Measurements from ENCODE around the gene SPOCD1. TPM values are rescaled to one million over a fixed set of nuclear protein-coding genes. Genes with fewer than 3 reads are reported as not detected.

SPOCD1 gene
- polyA plus RNA-seq, 1 of the 3 experiments (the other 2 are of a cell fraction) = 10.7 TPM

DNA sequence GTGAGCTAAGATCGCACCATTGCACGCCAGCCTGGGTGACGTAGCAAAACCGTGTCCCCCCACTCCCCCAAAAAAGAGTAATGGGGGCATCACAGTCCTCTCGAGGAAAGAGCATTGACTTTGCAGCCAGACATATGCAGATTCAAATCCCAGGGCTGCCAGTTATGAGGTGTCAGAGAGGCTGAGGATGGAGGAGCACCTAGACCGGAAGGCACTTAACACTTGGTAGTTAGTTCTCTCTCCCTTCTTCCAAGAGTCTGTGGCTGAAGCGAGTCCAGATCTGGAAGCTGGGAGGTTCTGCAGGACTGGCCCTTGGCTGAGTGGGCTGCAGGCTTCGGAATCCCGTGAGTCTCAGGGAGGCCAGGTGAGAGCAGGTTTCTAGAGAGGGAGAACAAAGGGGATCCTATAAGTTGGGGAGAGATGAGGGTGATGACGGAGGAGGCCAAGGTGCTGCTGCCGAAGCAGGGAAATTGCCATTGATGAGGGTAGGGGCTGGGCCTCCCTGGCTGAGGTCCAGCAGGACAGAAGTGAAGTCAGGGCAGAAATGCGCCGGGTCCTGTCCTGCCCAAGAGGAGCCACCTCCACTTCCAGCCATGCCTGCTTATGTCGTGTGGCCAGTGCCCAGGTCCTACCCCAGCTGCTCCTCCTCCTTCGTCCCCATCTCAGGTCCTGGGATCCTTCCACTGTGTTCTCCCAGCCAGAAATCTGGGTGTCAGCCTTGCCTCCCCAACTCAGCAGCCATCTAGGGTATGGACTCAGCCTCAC, 13.3 kb upstream of the SPOCD1 start (continued):
- TF ChIP-seq, protein P1, sequence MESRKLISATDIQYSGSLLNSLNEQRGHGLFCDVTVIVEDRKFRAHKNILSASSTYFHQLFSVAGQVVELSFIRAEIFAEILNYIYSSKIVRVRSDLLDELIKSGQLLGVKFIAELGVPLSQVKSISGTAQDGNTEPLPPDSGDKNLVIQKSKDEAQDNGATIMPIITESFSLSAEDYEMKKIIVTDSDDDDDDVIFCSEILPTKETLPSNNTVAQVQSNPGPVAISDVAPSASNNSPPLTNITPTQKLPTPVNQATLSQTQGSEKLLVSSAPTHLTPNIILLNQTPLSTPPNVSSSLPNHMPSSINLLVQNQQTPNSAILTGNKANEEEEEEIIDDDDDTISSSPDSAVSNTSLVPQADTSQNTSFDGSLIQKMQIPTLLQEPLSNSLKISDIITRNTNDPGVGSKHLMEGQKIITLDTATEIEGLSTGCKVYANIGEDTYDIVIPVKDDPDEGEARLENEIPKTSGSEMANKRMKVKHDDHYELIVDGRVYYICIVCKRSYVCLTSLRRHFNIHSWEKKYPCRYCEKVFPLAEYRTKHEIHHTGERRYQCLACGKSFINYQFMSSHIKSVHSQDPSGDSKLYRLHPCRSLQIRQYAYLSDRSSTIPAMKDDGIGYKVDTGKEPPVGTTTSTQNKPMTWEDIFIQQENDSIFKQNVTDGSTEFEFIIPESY (IDR thresholded peaks at IDR 0.05; ENCODE audit: borderline replicate concordance, low read depth) = no peak
- no peak for TF ChIP-seq YY1 (IDR thresholded peaks at IDR 0.05; ENCODE audit: low read depth)
- TF ChIP-seq, protein P2, sequence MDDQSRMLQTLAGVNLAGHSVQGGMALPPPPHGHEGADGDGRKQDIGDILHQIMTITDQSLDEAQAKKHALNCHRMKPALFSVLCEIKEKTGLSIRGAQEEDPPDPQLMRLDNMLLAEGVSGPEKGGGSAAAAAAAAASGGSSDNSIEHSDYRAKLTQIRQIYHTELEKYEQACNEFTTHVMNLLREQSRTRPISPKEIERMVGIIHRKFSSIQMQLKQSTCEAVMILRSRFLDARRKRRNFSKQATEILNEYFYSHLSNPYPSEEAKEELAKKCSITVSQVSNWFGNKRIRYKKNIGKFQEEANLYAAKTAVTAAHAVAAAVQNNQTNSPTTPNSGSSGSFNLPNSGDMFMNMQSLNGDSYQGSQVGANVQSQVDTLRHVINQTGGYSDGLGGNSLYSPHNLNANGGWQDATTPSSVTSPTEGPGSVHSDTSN (IDR thresholded peaks at IDR 0.05) = no peak

DNA sequence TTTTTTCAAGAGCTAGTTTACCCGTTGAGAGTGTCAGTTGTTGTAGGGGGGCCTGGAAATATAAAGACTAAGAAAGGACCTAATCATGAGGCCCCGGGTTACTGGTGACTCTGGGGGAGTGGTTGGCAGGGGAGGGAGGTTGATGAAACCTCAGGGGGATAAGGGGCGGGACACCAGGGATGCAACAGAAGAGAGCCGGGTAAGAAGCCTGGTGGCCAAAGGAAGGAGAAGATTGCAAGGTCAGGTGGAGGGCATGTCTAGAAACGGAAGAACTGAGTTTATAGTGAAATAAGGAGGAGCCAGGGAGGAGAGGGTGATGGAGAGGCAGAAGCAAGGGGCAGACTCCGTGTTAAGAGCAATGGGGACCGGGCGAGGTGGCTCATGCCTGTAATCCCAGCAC, 12.5 kb upstream of the SPOCD1 start:
- H3K79me2 ChIP-seq (ENCODE audit: insufficient read depth) = no peaks in the 10 kb centered on the region
- ChIA-PET POLR2A (no interaction called here), CTCF (no interaction called here)
- no peak for TF ChIP-seq TEAD4 (IDR thresholded peaks at IDR 0.05; ENCODE audit: borderline replicate concordance, insufficient read depth)
- no peak for TF ChIP-seq GABPA (IDR thresholded peaks at IDR 0.05; ENCODE audit: low read depth)
- no peak for TF ChIP-seq RCOR1 (IDR thresholded peaks at IDR 0.05; ENCODE audit: low read length)
- TF ChIP-seq CHD2 (IDR thresholded peaks at IDR 0.05; ENCODE audit: low read length, partially characterized antibody) = no peak
- TF ChIP-seq NFIC (IDR thresholded peaks at IDR 0.05; ENCODE audit: borderline replicate concordance) = no peak
- TF ChIP-seq TCF12 (IDR thresholded peaks at IDR 0.05) = no peak
- TF ChIP-seq FOXJ3 (CRISPR knock-in tag; IDR thresholded peaks at IDR 0.05) = no peak
- TF ChIP-seq, protein P3, sequence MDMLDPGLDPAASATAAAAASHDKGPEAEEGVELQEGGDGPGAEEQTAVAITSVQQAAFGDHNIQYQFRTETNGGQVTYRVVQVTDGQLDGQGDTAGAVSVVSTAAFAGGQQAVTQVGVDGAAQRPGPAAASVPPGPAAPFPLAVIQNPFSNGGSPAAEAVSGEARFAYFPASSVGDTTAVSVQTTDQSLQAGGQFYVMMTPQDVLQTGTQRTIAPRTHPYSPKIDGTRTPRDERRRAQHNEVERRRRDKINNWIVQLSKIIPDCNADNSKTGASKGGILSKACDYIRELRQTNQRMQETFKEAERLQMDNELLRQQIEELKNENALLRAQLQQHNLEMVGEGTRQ (IDR thresholded peaks at IDR 0.05; ENCODE audit: borderline replicate concordance, low read depth, low read length) = no peak
- no peak for TF ChIP-seq JUND (IDR thresholded peaks at IDR 0.05)
- TF ChIP-seq MXI1 (IDR thresholded peaks at IDR 0.05; ENCODE audit: low read depth, low read length) = no peak
- TF ChIP-seq, protein P4, sequence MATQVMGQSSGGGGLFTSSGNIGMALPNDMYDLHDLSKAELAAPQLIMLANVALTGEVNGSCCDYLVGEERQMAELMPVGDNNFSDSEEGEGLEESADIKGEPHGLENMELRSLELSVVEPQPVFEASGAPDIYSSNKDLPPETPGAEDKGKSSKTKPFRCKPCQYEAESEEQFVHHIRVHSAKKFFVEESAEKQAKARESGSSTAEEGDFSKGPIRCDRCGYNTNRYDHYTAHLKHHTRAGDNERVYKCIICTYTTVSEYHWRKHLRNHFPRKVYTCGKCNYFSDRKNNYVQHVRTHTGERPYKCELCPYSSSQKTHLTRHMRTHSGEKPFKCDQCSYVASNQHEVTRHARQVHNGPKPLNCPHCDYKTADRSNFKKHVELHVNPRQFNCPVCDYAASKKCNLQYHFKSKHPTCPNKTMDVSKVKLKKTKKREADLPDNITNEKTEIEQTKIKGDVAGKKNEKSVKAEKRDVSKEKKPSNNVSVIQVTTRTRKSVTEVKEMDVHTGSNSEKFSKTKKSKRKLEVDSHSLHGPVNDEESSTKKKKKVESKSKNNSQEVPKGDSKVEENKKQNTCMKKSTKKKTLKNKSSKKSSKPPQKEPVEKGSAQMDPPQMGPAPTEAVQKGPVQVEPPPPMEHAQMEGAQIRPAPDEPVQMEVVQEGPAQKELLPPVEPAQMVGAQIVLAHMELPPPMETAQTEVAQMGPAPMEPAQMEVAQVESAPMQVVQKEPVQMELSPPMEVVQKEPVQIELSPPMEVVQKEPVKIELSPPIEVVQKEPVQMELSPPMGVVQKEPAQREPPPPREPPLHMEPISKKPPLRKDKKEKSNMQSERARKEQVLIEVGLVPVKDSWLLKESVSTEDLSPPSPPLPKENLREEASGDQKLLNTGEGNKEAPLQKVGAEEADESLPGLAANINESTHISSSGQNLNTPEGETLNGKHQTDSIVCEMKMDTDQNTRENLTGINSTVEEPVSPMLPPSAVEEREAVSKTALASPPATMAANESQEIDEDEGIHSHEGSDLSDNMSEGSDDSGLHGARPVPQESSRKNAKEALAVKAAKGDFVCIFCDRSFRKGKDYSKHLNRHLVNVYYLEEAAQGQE (IDR thresholded peaks at IDR 0.05; ENCODE audit: low read depth, low read length) = no peak
- no peak for TF ChIP-seq SMC3 (IDR thresholded peaks at IDR 0.05; ENCODE audit: low read depth, low read length)
- no peak for TF ChIP-seq EP300 (IDR thresholded peaks at IDR 0.05; ENCODE audit: borderline replicate concordance in 1 of 2, low read depth in 1 of 2, low read length in 1 of 2)
- TF ChIP-seq, protein P5, sequence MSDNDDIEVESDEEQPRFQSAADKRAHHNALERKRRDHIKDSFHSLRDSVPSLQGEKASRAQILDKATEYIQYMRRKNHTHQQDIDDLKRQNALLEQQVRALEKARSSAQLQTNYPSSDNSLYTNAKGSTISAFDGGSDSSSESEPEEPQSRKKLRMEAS (IDR thresholded peaks at IDR 0.05; ENCODE audit: low read depth) = no peak
- TF ChIP-seq MEF2A (IDR thresholded peaks at IDR 0.05; ENCODE audit: borderline replicate concordance, low read depth) = no peak
- no peak for TF ChIP-seq TAF1 (IDR thresholded peaks at IDR 0.05; ENCODE audit: borderline replicate concordance, low read depth, low read length)
- no peak for TF ChIP-seq GATA2 (CRISPR knock-in tag; IDR thresholded peaks at IDR 0.05)
- TF ChIP-seq, protein P2 (IDR thresholded peaks at IDR 0.05) = no peak
- no peaks in the 10 kb centered on the region for H3K36me3 ChIP-seq (replicated peaks in 1 of 2; ENCODE audit: control insufficient read depth in 1 of 2, insufficient read depth in 2 of 2, low read length in 1 of 2)
- H3K4me1 ChIP-seq (ENCODE audit: control insufficient read depth in 1 of 2, insufficient read depth in 2 of 2, low read depth in 1 of 2, low read length in 1 of 2) = peaks cover 0 to 13% of the 10 kb centered on the region in 2 experiments; a peak in 1 of 4 replicates
- 80% methylated on average over 8 of the region's 8 CpGs for WGBS (ENCODE audit: low lambda C conversion rate)
- H3K4me3 ChIP-seq (ENCODE audit: low read depth in 2 of 2, low read length in 1 of 2) = no peak overlapping the region
- H4K20me1 ChIP-seq (ENCODE audit: insufficient read depth) = no peaks in the 10 kb centered on the region
- DNase-seq = no peak
- H3K9me3 ChIP-seq = no peaks in the 10 kb centered on the region
- no peaks in the 10 kb centered on the region for H3K9me2 ChIP-seq
- no peak overlapping the region for H3K9ac ChIP-seq
- H3F3A ChIP-seq (replicated peaks; ENCODE audit: insufficient read depth) = no peaks in the 10 kb centered on the region
- H3K27ac ChIP-seq (ENCODE audit: low read depth in 2 of 2, low read length in 1 of 2) = no peak overlapping the region
- H3K4me2 ChIP-seq = no peak overlapping the region
- H3K27me3 ChIP-seq (ENCODE audit: insufficient read depth) = no peaks in the 10 kb centered on the region
- H2AFZ ChIP-seq (ENCODE audit: low read depth) = no peak overlapping the region

Measured in SK-N-SH (cell line).